GM18519 (cell line): Measurements from ENCODE around the gene TMEM51.

ENCODE experiments used
- ATAC-seq: cut with Tn5 transposase; IDR thresholded peaks from one replicate; pipeline ENCODE4 v1.9.1; 2021; ENCODE audit warnings: mild to moderate bottlenecking, moderate library complexity; ENCODE audit not compliant: unreplicated experiment, low FRiP score

Gene TMEM51

GRCh38 chr1:15152318-15153183, 996 bp upstream of the TMEM51 start:
- ATAC-seq = no peak

DNA sequence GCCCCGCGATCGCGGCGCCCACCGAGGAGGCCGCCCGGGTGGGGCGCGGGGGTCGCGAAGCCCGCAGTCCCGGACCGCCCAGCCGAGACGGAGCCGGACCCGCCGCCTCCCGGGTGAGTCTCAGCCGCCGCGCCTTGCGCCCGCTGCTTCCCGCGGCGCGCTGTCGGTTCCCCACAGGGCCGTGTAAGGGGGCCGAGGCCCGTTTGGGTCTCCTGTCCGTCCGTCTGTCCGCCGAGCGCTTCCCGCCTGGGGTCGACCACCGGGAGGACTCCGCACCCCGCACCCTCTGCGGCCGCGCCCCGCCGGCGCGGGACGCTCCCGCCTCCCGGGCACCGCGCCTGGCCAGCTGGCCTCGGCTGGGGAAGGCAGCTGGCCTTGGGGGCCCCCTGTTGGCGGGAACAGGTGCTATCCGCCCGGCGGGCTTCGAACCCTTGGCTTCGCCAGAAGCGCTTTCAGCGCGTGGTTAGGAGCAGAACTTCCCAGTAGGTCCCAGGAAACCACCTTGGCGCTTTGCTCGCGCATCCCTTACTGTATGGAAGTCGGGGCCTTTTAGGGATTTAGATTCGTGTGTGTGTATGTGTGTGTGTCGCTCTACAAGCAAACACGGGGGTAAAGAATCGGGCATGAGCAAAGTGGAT, 414 bp downstream of the TMEM51 start:
- no peak for ATAC-seq

- no peak for ATAC-seq
These were observed 1.0 kb downstream of the TMEM51 start for GRCh38 chr1:15154480-15155036.

DNA sequence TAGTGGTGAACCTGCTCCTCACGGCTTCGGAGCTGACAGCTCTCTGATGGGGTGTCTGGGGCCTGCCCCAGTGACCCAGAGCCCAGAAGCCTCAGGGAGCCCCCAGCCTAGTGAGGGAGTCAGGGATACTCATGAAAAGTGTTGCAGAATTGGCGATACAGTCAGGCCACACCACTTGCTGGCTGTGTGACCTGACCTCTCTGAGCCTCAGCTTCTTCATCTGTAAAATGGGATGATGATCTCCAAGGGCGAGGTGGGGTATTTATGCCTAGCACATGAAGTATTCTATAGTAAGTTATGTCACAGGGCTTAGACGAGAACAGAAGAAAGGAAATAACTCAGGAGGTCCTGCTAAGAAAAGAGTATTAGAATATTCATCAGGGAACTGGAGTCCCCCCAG, 1.6 kb downstream of the TMEM51 start:
- no peak for ATAC-seq

- ATAC-seq = no peak
These were observed 2.6 kb downstream of the TMEM51 start for GRCh38 chr1:15155888-15156741.

- ATAC-seq = no peak
These were observed 3.3 kb downstream of the TMEM51 start for GRCh38 chr1:15156807-15157380.

GRCh38 chr1:15157524-15158399, 4.2 kb downstream of the TMEM51 start:
- ATAC-seq = no peak

DNA sequence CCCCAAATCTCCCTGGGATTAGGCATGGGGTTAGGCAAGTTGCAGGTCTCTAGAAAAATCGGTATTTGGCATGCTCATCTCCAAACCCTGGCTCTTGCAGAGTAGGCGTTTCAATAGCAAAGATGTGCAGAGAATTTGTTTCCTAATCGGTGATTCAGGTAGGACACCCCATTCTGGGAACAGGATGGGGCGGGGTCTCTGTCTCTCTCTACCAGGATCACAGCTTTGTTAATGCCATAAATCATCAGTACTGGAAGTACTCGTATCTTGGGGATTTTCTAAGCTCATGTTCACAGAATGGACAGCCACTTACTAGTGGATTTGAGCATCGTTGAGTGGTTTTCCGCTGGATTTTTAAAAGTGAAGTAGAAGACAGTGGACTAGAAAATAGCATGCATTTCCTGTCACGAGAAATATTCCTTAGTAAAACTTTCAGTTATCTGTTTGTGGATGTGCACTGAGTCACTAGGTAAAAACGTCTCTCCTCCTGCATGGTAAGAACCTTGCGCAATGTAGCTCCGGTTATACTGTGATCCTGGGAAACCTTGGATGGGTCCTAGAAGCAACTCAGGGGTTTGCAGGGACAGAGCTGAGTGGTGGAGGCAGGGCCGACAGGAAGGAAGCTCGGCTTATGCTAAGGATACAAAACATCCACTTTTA, 5.1 kb downstream of the TMEM51 start:
- no peak for ATAC-seq

DNA sequence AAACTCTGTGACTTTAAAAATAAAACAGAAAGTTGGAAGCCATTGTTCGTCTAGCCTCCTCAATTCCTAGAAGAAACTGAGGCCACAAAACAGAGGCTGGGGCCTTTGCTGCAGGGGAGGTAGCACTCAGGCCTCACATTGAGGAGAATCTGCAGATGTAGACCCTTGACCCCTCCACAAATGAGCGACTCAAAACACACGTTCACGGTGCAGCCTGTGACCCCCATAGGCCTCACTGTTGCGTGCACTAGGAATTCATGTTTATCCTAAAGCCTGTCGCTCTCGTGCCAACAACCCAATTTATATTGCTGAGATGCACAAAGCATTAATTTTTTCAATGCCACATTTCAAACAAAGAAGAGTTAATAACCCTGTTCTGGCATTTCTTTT, 5.6 kb downstream of the TMEM51 start:
- no peak for ATAC-seq

DNA sequence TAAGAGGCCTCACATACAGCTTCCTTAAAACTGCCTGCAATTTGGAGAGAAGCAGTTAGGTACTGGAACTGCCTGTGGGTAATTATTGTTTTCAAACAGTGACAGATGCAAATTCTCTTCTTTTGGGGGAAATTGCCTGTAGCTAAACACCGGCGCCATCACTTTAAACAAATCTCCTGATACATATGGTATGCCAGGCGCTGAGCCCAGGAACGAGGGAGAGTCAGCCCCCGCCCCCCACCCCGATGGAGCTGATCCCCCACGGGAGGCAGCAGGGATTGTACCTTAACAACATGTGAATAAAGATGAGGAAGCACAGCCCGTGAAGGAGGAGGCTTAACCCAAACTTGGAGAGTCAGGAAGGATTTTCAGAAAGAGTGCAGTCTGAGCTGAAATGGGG, 7.1 kb downstream of the TMEM51 start:
- no peak for ATAC-seq

DNA sequence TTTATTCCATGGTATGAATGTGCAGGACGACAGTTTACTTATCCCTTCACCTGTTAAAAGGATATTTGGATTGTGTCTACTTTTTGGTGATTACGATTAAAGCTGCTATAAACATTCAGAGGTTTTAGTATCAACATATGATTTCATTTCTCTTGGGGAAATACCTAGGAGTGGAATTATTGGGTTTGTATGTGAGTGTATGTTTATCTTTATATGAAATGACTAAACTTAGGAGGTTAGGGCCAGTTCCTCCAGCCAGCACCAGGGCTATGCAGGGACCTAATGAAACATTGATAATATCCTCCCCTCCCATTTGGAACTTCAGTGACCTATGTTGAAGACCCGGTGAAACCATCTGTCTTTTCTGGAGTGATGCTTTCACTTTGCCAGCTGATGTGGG, 13.8 kb downstream of the TMEM51 start:
- no peak for ATAC-seq

- no peak for ATAC-seq
These were observed 14.9 kb downstream of the TMEM51 start for GRCh38 chr1:15168479-15168878.

DNA sequence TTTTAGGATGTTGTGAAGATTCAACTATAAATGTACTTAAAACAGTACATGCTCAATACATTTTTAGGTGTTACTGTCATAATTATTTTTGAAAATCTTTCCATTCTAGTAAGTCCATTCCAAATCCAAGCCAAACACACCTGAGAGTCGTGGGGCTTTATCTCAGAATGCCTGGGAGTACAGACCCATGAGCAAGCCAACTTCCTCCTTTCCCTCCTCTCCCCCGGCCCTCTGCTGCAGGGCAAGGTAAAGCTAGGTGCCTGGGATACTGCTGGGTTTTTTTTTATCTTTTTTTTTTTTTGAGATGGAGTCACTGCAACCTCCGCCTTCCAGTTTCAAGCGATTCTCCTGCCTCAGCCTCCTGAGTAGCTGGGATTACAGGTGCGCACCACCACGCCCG, 16.5 kb downstream of the TMEM51 start:
- ATAC-seq = no peak

- ATAC-seq = no peak
These were observed 17.8 kb downstream of the TMEM51 start for GRCh38 chr1:15171271-15171908.

GRCh38 chr1:15172405-15173259, 19.1 kb downstream of the TMEM51 start:
- no peak for ATAC-seq

GRCh38 chr1:15173863-15174614, 20.5 kb downstream of the TMEM51 start:
- ATAC-seq = no peak

GRCh38 chr1:15174615-15174983, 21.1 kb downstream of the TMEM51 start:
- no peak for ATAC-seq
